SK-N-SH (cell line): Measurements from ENCODE around the gene CKAP2L. TPM values are rescaled to one million over a fixed set of nuclear protein-coding genes. Genes with fewer than 3 reads are reported as not detected.

Source experiments
- CTCF ChIA-PET: fragments of 300-600, 350-600 bp; formaldehyde crosslinking; extraction: SDS; loops from one replicate; lab custom pipeline; 2021; lab: Yijun Ruan, JAX
- POLR2A ChIA-PET: fragments of 350-600 bp; sonication (Branson Sonifier 250); formaldehyde crosslinking; extraction: SDS; loops from one replicate; lab custom pipeline; 2020; ENCODE audit warnings: antibody characterized with exemption, inconsistent platforms; lab: Yijun Ruan, JAX
- DNase-seq: peaks from one replicate; pipeline ENCODE4 v3.0.0; 2012
- H2AFZ ChIP-seq: fragments of 200-600 bp; sonication (generic); 2 replicates; pipeline ENCODE4 v1.8.1; 2016; ENCODE audit warnings: antibody characterized with exemption, mild to moderate bottlenecking, low read depth
- H3F3A ChIP-seq: fragments of 200-600 bp; sonication (generic); replicated peaks from 2 replicates; pipeline ENCODE3; 2016; ENCODE audit warnings: antibody characterized with exemption, mild to moderate bottlenecking; ENCODE audit not compliant: insufficient read depth
- H3K27ac ChIP-seq, 2 experiments: fragments of 200-500 bp in 1 of 2; fragments of 200-600 bp in 1 of 2; sonication (Bioruptor generic) in 1 of 2; sonication (generic), shearing (Covaris generic) in 1 of 2; 2 replicates each; pipeline versions ENCODE4 v1.5.1 to v1.6.1; 2014 to 2016; ENCODE audit warnings: low read depth in 2 of 2, inconsistent platforms in 1 of 2, low read length in 1 of 2, mild to moderate bottlenecking in 1 of 2, mixed read lengths in 1 of 2
- H3K27me3 ChIP-seq: fragments of 200-600 bp; sonication (generic), shearing (Covaris generic); 2 replicates; pipeline ENCODE4 v1.6.1; 2016; ENCODE audit warnings: mixed run types; ENCODE audit not compliant: insufficient read depth
- H3K36me3 ChIP-seq, 2 experiments: fragments of 200-500 bp in 1 of 2; fragments of 200-600 bp in 1 of 2; sonication (Bioruptor generic) in 1 of 2; sonication (generic) in 1 of 2; replicated peaks in 1 of 2; 2 replicates each; pipeline versions ENCODE3 to v1.5.1; 2014 to 2016; ENCODE audit warnings: low read length in 1 of 2, mild to moderate bottlenecking in 1 of 2; ENCODE audit not compliant: insufficient read depth in 2 of 2, control insufficient read depth in 1 of 2
- H3K4me1 ChIP-seq, 2 experiments: fragments of 200-500 bp in 1 of 2; fragments of 200-600 bp in 1 of 2; sonication (Bioruptor generic) in 1 of 2; sonication (generic), shearing (Covaris generic) in 1 of 2; 2 replicates each; pipeline versions ENCODE4 v1.5.1 to v1.6.1; 2014 to 2016; ENCODE audit warnings: low read depth in 1 of 2, low read length in 1 of 2, mixed run types in 1 of 2; ENCODE audit not compliant: insufficient read depth in 2 of 2, control insufficient read depth in 1 of 2
- H3K4me2 ChIP-seq: fragments of 200-600 bp; sonication (generic), shearing (Covaris generic); 2 replicates; pipeline ENCODE4 v1.6.1; 2017; ENCODE audit warnings: mixed run types
- H3K4me3 ChIP-seq, 2 experiments: fragments of 200-500 bp in 1 of 2; fragments of 200-600 bp in 1 of 2; sonication (Bioruptor generic) in 1 of 2; sonication (generic), shearing (Covaris generic) in 1 of 2; 2 replicates each; pipeline versions ENCODE4 v1.5.1 to v1.8.1; 2014 to 2016; ENCODE audit warnings: low read depth in 2 of 2, inconsistent platforms in 1 of 2, low read length in 1 of 2, mild to moderate bottlenecking in 1 of 2, mixed read lengths in 1 of 2, moderate library complexity in 1 of 2
- H3K79me2 ChIP-seq: fragments of 200-600 bp; sonication (generic); 2 replicates; pipeline ENCODE4 v1.8.1; 2017; ENCODE audit warnings: mild to moderate bottlenecking; ENCODE audit not compliant: insufficient read depth
- H3K9ac ChIP-seq: fragments of 200-600 bp; sonication (generic); 2 replicates; pipeline ENCODE4 v1.6.1; 2017; ENCODE audit warnings: mixed run types
- H3K9me2 ChIP-seq: fragments of 200-600 bp; sonication (generic); 2 replicates; pipeline ENCODE4 v1.6.1; 2017; ENCODE audit warnings: mixed run types
- H3K9me3 ChIP-seq: fragments of 200-600 bp; sonication (generic); 2 replicates; pipeline ENCODE4 v1.6.1; 2017; ENCODE audit warnings: mixed run types, mild to moderate bottlenecking, moderate library complexity
- H4K20me1 ChIP-seq: fragments of 200-600 bp; sonication (generic); 2 replicates; pipeline ENCODE4 v1.6.1; 2017; ENCODE audit warnings: mild to moderate bottlenecking, mixed run types; ENCODE audit not compliant: insufficient read depth
- CHD2 ChIP-seq: fragments of 150-350 bp; IDR thresholded peaks from 2 replicates; pipeline ENCODE4 v1.6.1; 2018; ENCODE audit warnings: low read length; ENCODE audit not compliant: partially characterized antibody
- CTCF ChIP-seq: fragments of 200-600 bp; sonication (generic); IDR thresholded peaks from 2 replicates; pipeline ENCODE4 v1.6.1; 2017; ENCODE audit warnings: antibody characterized with exemption, mild to moderate bottlenecking, moderate library complexity
- GATA2 ChIP-seq: sonication (generic); formaldehyde crosslinking; IDR thresholded peaks from 2 replicates; pipeline ENCODE4 v1.5.0; 2020; ENCODE audit warnings: mild to moderate bottlenecking, missing genetic modification reagents
- JUND ChIP-seq: IDR thresholded peaks from 2 replicates; pipeline ENCODE4 v1.4.0; 2012
- MAX ChIP-seq: IDR thresholded peaks from 2 replicates; pipeline ENCODE4 v1.4.0; 2012; ENCODE audit warnings: low read depth
- MEF2A ChIP-seq: IDR thresholded peaks from 2 replicates; pipeline ENCODE4 v1.4.0; 2012; ENCODE audit warnings: low read depth, borderline replicate concordance
- MXI1 ChIP-seq: IDR thresholded peaks from 2 replicates; pipeline ENCODE4 v1.6.1; 2012; ENCODE audit warnings: mild to moderate bottlenecking, low read depth, low read length, improper control_type of control experiment
- RAD21 ChIP-seq: IDR thresholded peaks from 2 replicates; pipeline ENCODE4 v1.6.1; 2012; ENCODE audit warnings: mild to moderate bottlenecking, low read length
- RXRA ChIP-seq: IDR thresholded peaks from 2 replicates; pipeline ENCODE4 v1.4.0; 2012; ENCODE audit warnings: low read depth, mild to moderate bottlenecking, borderline replicate concordance
- TCF12 ChIP-seq: IDR thresholded peaks from 2 replicates; pipeline ENCODE4 v1.4.0; 2012
- USF1 ChIP-seq: IDR thresholded peaks from 2 replicates; pipeline ENCODE4 v1.4.0; 2012; ENCODE audit warnings: low read depth, borderline replicate concordance
- YY1 ChIP-seq: IDR thresholded peaks from 2 replicates; pipeline ENCODE4 v1.4.0; 2012; ENCODE audit warnings: low read depth, mild to moderate bottlenecking
- WGBS: methylation state at CpG from one replicate; pipeline ENCODE4 v1.1.6; 2017; ENCODE audit warnings: low lambda C conversion rate; 5-methylcytosine and 5-hydroxymethylcytosine counted together
- polyA plus RNA-seq, 3 experiments: library from polyadenylated mRNA; depleted of rRNA; stranded (reverse); fragments of >200 nt; gene quantifications; 2 replicates each; pipeline ENCODE4 v1.2.3, GENCODE V29; 2012

CKAP2L gene
- polyA plus RNA-seq, 1 of the 3 experiments (the other 2 are of a cell fraction) = 2.9 TPM

- TF ChIP-seq USF1 = no peak
- no peak for TF ChIP-seq RAD21
- no peak for TF ChIP-seq MXI1
- no peak for TF ChIP-seq RXRA
- TF ChIP-seq MAX = no peak
- no peak for TF ChIP-seq CHD2
- no peak for TF ChIP-seq TCF12
- TF ChIP-seq JUND = no peak
- TF ChIP-seq YY1 = no peak
- TF ChIP-seq GATA2 = no peak
Observed at GRCh38 chr2:112725545-112726457, 38.6 kb downstream of the CKAP2L start (continued).

- Histone ChIP-seq H4K20me1 (no peaks in the 10 kb centered on the region), H3K4me3 (no peak overlapping the region), H2AFZ (no peak overlapping the region), H3F3A (no peaks in the 10 kb centered on the region), H3K27me3 (no peaks in the 10 kb centered on the region), H3K4me2 (no peak overlapping the region), H3K27ac (no peak overlapping the region), H3K9me3 (no peaks in the 10 kb centered on the region), H3K4me1 (peaks cover 0 to 6% of the 10 kb centered on the region in 2 experiments; a peak in 1 of 4 replicates), H3K9me2 (no peaks in the 10 kb centered on the region), H3K36me3 (no peaks in the 10 kb centered on the region), H3K79me2 (no peaks in the 10 kb centered on the region), H3K9ac (no peak overlapping the region)
- DNase-seq = no peak
- TF ChIP-seq MEF2A (no peak), CTCF (peak; percentile 31; the same call in 1 of the 2 replicates)
- ChIA-PET POLR2A (no interaction called here), CTCF (interaction anchor here (1.0 to 7.4 kb wide), 14 partner anchors 12 to 603 kb away, joined by 3 to 179 read pairs (median 12); partner anchors contain the start of gene SLC20A1)
- 86% methylated on average over 9 of the region's 21 CpGs for WGBS
Observed at GRCh38 chr2:112724591-112725525, 39.6 kb downstream of the CKAP2L start.
